GM21526 (cell line): Measurements from ENCODE around the gene ADAR.
A peak's percentile ranks its signal among the peaks of the same experiment; 100 is the strongest.

ENCODE experiments used
- ATAC-seq: cut with Tn5 transposase; IDR thresholded peaks from one replicate; pipeline ENCODE4 v1.9.1; 2021; ENCODE audit warnings: moderate library complexity; ENCODE audit not compliant: unreplicated experiment, low FRiP score

The ADAR gene

GRCh38 chr1:154565876-154566275, 42.1 kb downstream of the ADAR start:
- no peak for ATAC-seq

- peak; percentile 43 for ATAC-seq
Observed at GRCh38 chr1:154559466-154560044, 48.4 kb downstream of the ADAR start.

GRCh38 chr1:154558720-154559465, 49.1 kb downstream of the ADAR start:
- peak; percentile 79 for ATAC-seq

GRCh38 chr1:154557939-154558719, 49.9 kb downstream of the ADAR start, which contains the start of gene UBE2Q1:
Gene UBE2Q1, minus strand, starts transcription at chr1:154558662. Its CDS starts 109 bp downstream, at chr1:154558553.
- peak; percentile 8 for ATAC-seq

- no peak for ATAC-seq
Observed at GRCh38 chr1:154557248-154557938, 50.6 kb downstream of the ADAR start.

- ATAC-seq: no peak
Observed at GRCh38 chr1:154556422-154556821, 51.6 kb downstream of the ADAR start.

GRCh38 chr1:154553056-154554030, 54.6 kb downstream of the ADAR start:
- ATAC-seq: no peak

- ATAC-seq: no peak
Observed at GRCh38 chr1:154552036-154552435, 56.0 kb downstream of the ADAR start.

- ATAC-seq: no peak
Observed at GRCh38 chr1:154551474-154551873, 56.5 kb downstream of the ADAR start.

- no peak for ATAC-seq
Observed at GRCh38 chr1:154550657-154551056, 57.3 kb downstream of the ADAR start.

GRCh38 chr1:154550070-154550469, 57.9 kb downstream of the ADAR start:
- no peak for ATAC-seq

GRCh38 chr1:154549202-154549770, 58.7 kb downstream of the ADAR start:
- ATAC-seq: no peak

- no peak for ATAC-seq
Observed at GRCh38 chr1:154548028-154548427, 60.0 kb downstream of the ADAR start.

- ATAC-seq: no peak
Observed at GRCh38 chr1:154547105-154547732, 60.8 kb downstream of the ADAR start.

- ATAC-seq: no peak
Observed at GRCh38 chr1:154546264-154547063, 61.5 kb downstream of the ADAR start.

- no peak for ATAC-seq
Observed at GRCh38 chr1:154541231-154541630, 66.8 kb downstream of the ADAR start.

- ATAC-seq: no peak
Observed at GRCh38 chr1:154539486-154540483, 68.2 kb downstream of the ADAR start.
